GM12892 (cell line): ENCODE data around the gene NKRF.
A peak's percentile ranks its signal among the peaks of the same experiment; 100 is the strongest.

Experiments used
- POLR2A ChIP-seq: IDR thresholded peaks from 2 replicates; pipeline ENCODE4 v1.6.1; 2011; ENCODE audit warnings: low read depth, low read length, control low read depth
- POLR2AphosphoS5 ChIP-seq: IDR thresholded peaks from 2 replicates; pipeline ENCODE4 v1.6.1; 2011; ENCODE audit warnings: low read depth, low read length, control low read depth

DNA sequence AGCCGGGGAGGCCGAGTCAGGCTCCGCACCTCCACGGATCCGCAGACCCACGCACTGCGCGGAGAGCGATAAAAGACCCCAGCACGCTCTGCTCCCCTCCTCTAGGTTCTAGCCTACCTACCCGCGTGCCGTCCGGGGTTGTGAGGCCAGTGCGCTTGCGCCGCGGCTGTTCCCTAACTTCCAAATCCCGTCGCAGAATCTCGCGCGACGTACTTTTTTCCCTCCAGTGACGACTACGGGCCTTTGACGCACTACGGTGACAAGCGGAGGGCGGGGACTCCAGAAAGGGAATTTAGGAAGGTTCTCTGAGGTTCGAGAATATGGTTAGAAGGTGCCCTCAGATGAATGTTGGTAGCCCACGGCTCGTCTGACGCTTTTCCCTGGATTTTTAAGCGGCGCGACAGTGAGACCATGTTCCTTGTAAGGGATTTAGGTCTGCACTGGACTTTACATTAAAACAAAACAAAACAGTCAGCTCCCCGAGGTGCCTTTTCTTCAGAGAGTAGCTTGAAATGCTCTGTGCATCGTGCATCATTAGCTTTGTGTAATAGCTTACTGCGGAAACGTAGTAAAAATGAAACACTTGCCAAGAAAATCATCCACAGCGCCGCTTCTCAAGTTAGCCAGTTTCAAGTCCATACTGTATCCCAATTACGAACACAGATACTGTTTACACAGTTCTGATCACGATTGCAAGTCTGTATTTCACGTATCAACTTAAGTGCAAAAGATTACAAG, at the start of gene NKRF:
- TF ChIP-seq POLR2A (peak; percentile 96), POLR2AphosphoS5 (peak; percentile 96)
